Neuron (in vitro differentiated cells): Measurements from ENCODE around the gene GGNBP2.
A peak's percentile ranks its signal among the peaks of the same experiment; 100 is the strongest.

ENCODE experiments used
- H2AFZ ChIP-seq: one replicate; pipeline ENCODE4 v1.6.1; 2013; ENCODE audit warnings: low read depth, mild to moderate bottlenecking, inconsistent platforms, low read length, moderate library complexity
- H3K27me3 ChIP-seq: one replicate; pipeline ENCODE4 v1.6.1; 2013; ENCODE audit warnings: low read length; ENCODE audit not compliant: insufficient read depth
- H3K36me3 ChIP-seq: one replicate; pipeline ENCODE4 v1.6.1; 2013; ENCODE audit warnings: low read length; ENCODE audit not compliant: insufficient read depth
- H3K4me1 ChIP-seq: one replicate; pipeline ENCODE4 v1.6.1; 2013; ENCODE audit warnings: low read length; ENCODE audit not compliant: insufficient read depth
- H3K4me3 ChIP-seq: 2 replicates; pipeline ENCODE4 v1.5.1; 2013; ENCODE audit warnings: mild to moderate bottlenecking, low read length, moderate library complexity
- H3K9me3 ChIP-seq: one replicate; pipeline ENCODE4 v1.6.1; 2013; ENCODE audit warnings: low read length

Gene GGNBP2

GRCh38 chr17:36544307-36545076 is at the start of gene GGNBP2:
GGNBP2 (plus strand) TSS chr17:36544919; CDS start chr17:36545725, 806 bp downstream.
- peaks cover 18% of the 10 kb centered on the region for H3K4me1 ChIP-seq
- peak within 1 kb of the TSS; percentile 90 for H3K4me3 ChIP-seq
- H3K27me3 ChIP-seq, result no peaks in the 10 kb centered on the region
- peaks cover 5% of the 10 kb centered on the region for H3K36me3 ChIP-seq
- no peaks in the 10 kb centered on the region for H3K9me3 ChIP-seq
- H2AFZ ChIP-seq, result peak within 1 kb of the TSS; percentile 94

- H3K27me3 ChIP-seq, result no peaks in the 10 kb centered on the region
- no peak overlapping the region for H2AFZ ChIP-seq
- no peaks in the 10 kb centered on the region for H3K9me3 ChIP-seq
- no peak overlapping the region for H3K4me3 ChIP-seq
- H3K36me3 ChIP-seq, result peaks cover 73% of the 10 kb centered on the region
- peaks cover 20% of the 10 kb centered on the region for H3K4me1 ChIP-seq
These were observed 49.6 kb upstream of the GGNBP2 start for GRCh38 chr17:36495076-36495578.

- H3K9me3 ChIP-seq, result no peaks in the 10 kb centered on the region
- no peaks in the 10 kb centered on the region for H3K27me3 ChIP-seq
- peaks cover 20% of the 10 kb centered on the region for H3K4me1 ChIP-seq
- H3K36me3 ChIP-seq, result peaks cover 78% of the 10 kb centered on the region
- no peak overlapping the region for H2AFZ ChIP-seq
- no peak overlapping the region for H3K4me3 ChIP-seq
These were observed 48.5 kb upstream of the GGNBP2 start for GRCh38 chr17:36496018-36496789.

GRCh38 chr17:36498155-36498554 is 46.6 kb upstream of the GGNBP2 start:
- Histone ChIP-seq H3K4me1 (peaks cover 20% of the 10 kb centered on the region), H3K36me3 (peaks cover 72% of the 10 kb centered on the region), H3K4me3 (no peak overlapping the region), H3K27me3 (no peaks in the 10 kb centered on the region), H2AFZ (no peak overlapping the region), H3K9me3 (no peaks in the 10 kb centered on the region)

- H2AFZ ChIP-seq, result no peak overlapping the region
- peaks cover 70% of the 10 kb centered on the region for H3K36me3 ChIP-seq
- H3K27me3 ChIP-seq, result no peaks in the 10 kb centered on the region
- no peak overlapping the region for H3K4me3 ChIP-seq
- H3K4me1 ChIP-seq, result peaks cover 20% of the 10 kb centered on the region
- H3K9me3 ChIP-seq, result no peaks in the 10 kb centered on the region
These were observed 46.0 kb upstream of the GGNBP2 start for GRCh38 chr17:36498560-36499300.

- Histone ChIP-seq H2AFZ (no peak overlapping the region), H3K4me1 (peaks cover 11% of the 10 kb centered on the region), H3K27me3 (no peaks in the 10 kb centered on the region), H3K4me3 (no peak overlapping the region), H3K9me3 (no peaks in the 10 kb centered on the region), H3K36me3 (peaks cover 69% of the 10 kb centered on the region)
These were observed 43.9 kb upstream of the GGNBP2 start for GRCh38 chr17:36500745-36501225.

- peaks cover 74% of the 10 kb centered on the region for H3K36me3 ChIP-seq
- no peaks in the 10 kb centered on the region for H3K27me3 ChIP-seq
- peaks cover 6% of the 10 kb centered on the region for H3K4me1 ChIP-seq
- no peak overlapping the region for H2AFZ ChIP-seq
- no peaks in the 10 kb centered on the region for H3K9me3 ChIP-seq
- H3K4me3 ChIP-seq, result no peak overlapping the region
These were observed 43.4 kb upstream of the GGNBP2 start for GRCh38 chr17:36501351-36501750.

GRCh38 chr17:36501963-36502362 is 42.8 kb upstream of the GGNBP2 start:
- Histone ChIP-seq H2AFZ (no peak overlapping the region), H3K36me3 (peaks cover 76% of the 10 kb centered on the region), H3K4me1 (no peaks in the 10 kb centered on the region), H3K4me3 (no peak overlapping the region), H3K9me3 (no peaks in the 10 kb centered on the region), H3K27me3 (no peaks in the 10 kb centered on the region)

GRCh38 chr17:36503456-36504155 is 41.1 kb upstream of the GGNBP2 start:
- Histone ChIP-seq H3K27me3 (no peaks in the 10 kb centered on the region), H3K36me3 (peaks cover 71% of the 10 kb centered on the region), H3K4me1 (no peaks in the 10 kb centered on the region), H3K4me3 (no peak overlapping the region), H3K9me3 (no peaks in the 10 kb centered on the region), H2AFZ (no peak overlapping the region)

- H3K36me3 ChIP-seq, result peaks cover 70% of the 10 kb centered on the region
- H2AFZ ChIP-seq, result no peak overlapping the region
- no peaks in the 10 kb centered on the region for H3K4me1 ChIP-seq
- no peaks in the 10 kb centered on the region for H3K27me3 ChIP-seq
- H3K4me3 ChIP-seq, result no peak overlapping the region
- no peaks in the 10 kb centered on the region for H3K9me3 ChIP-seq
These were observed 40.6 kb upstream of the GGNBP2 start for GRCh38 chr17:36504156-36504545.

- H3K36me3 ChIP-seq, result peaks cover 69% of the 10 kb centered on the region
These were observed 39.5 kb upstream of the GGNBP2 start for GRCh38 chr17:36505171-36505570.

GRCh38 chr17:36506249-36506826 is 38.4 kb upstream of the GGNBP2 start:
- H3K36me3 ChIP-seq, result peaks cover 69% of the 10 kb centered on the region

More at GRCh38 chr17:36505171-36505570, 39.5 kb upstream of the GGNBP2 start:
- no peaks in the 10 kb centered on the region for H3K9me3 ChIP-seq
- no peaks in the 10 kb centered on the region for H3K4me1 ChIP-seq
- no peak overlapping the region for H2AFZ ChIP-seq
- no peak overlapping the region for H3K4me3 ChIP-seq
- H3K27me3 ChIP-seq, result no peaks in the 10 kb centered on the region

More at GRCh38 chr17:36506249-36506826, 38.4 kb upstream of the GGNBP2 start:
- H3K4me1 ChIP-seq, result no peaks in the 10 kb centered on the region
- H3K27me3 ChIP-seq, result no peaks in the 10 kb centered on the region
- no peak overlapping the region for H3K4me3 ChIP-seq
- H2AFZ ChIP-seq, result no peak overlapping the region
- H3K9me3 ChIP-seq, result no peaks in the 10 kb centered on the region
